ENCODE results near the gene ZMYND8. TPM values are rescaled to one million over a fixed set of nuclear protein-coding genes. Genes with fewer than 3 reads are reported as not detected.

ZMYND8 gene
- total RNA-seq, 1 donor from 2014 or later: 52.3 TPM

DNA sequence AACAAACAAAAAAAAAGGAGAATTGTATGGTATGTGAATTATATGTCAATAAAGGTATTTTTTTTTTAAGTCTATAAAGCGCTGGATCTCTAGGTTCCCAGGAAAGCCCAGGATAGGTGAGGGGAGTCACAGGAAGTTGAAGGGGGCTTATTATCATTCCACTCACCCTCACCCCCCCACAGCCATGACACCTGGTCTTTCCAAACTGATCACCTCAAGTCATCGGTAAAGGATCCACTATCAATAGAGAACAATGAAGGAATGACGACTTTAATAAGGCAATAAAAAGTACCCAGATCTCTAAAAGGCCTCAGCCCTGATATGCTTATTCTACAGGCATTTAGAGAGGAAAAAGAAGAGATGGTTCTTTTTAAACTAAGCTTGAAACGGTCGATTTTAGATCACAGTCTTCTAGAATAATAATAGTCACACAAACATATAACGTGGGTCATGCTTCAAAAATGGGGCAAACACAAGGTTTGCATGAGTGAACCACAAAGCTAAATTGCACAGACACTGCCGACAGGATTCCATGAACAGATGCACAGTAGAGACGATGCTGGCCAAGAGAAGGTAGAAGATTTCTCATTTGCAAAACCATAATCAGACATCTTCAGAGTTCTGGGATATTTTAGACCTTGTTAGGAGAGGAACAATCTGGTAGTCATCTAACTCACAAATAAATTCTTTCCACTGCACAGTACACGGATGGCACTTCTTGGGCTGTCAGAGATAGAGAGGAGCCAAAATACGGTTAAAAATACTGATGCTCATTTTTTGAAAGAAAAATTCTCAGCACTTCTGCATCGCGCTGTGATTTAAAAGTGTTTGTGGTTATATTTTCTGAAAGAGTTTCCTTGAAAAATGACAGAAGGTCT, 21.0 kb downstream of the ZMYND8 start:
- intact Hi-C loops (cut with micrococcal nuclease): loop anchor here (2.0 kb wide), 1 partner anchor 15 kb away; no protein-coding TSS in a partner anchor

- intact Hi-C loops (cut with micrococcal nuclease): loop anchor here (2.0 kb wide), 1 partner anchor 17 kb away; no protein-coding TSS in a partner anchor
Observed at GRCh38 chr20:47334022-47334551, 22.4 kb downstream of the ZMYND8 start.

GRCh38 chr20:47332381-47333206, 23.9 kb downstream of the ZMYND8 start:
- intact Hi-C loops (cut with micrococcal nuclease): no loop called here

GRCh38 chr20:47330933-47331708, 25.4 kb downstream of the ZMYND8 start:
- intact Hi-C loops (cut with micrococcal nuclease): no loop called here

DNA sequence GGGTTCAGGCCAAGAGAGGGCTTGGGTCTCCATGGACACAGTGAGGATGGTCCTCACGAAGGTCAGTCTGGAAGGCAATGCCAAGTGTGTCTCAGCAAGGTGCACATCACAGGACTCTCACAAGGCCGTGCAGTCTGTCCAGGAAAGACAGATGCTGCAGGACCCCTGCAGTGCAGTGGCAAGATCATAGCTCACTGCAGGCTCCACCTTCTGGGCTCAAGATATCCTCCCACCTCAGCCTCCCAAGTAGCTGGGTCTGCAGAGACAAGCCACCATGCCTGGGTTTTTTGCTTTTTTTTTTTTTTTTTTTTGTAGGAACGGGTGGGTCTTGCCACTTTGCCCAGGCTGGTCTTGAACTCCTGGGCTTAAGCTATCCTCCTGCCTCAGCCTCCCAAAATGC, 26.4 kb downstream of the ZMYND8 start:
- intact Hi-C loops (cut with micrococcal nuclease): no loop called here

- intact Hi-C loops (cut with micrococcal nuclease): no loop called here
Observed at GRCh38 chr20:47328129-47328528, 28.4 kb downstream of the ZMYND8 start.

DNA sequence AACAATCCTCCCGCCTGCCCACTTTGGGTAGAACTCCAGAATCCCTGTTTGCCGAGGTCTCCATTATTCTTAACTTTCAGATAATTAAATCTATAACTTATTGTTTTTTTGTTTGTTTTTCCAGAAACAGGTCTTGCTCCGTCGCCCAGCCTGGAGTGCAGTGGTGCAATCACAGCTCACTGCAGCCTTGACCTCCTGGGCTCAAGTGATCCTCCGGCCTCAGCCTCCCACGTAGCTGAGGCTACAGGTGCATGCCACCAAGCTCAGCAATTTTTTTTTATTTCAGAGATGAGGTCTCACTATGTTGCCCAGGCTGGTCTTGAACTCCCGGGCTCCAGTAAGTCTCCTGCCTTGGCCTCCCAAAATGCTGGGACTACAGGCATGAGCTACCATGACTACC, 28.8 kb downstream of the ZMYND8 start:
- intact Hi-C loops (cut with micrococcal nuclease): no loop called here

GRCh38 chr20:47326658-47327268, 29.7 kb downstream of the ZMYND8 start:
- intact Hi-C loops (cut with micrococcal nuclease): no loop called here

GRCh38 chr20:47325242-47325641, 31.3 kb downstream of the ZMYND8 start:
- intact Hi-C loops (cut with micrococcal nuclease): no loop called here

- intact Hi-C loops (cut with micrococcal nuclease): no loop called here
Observed at GRCh38 chr20:47320990-47321805, 35.3 kb downstream of the ZMYND8 start.

DNA sequence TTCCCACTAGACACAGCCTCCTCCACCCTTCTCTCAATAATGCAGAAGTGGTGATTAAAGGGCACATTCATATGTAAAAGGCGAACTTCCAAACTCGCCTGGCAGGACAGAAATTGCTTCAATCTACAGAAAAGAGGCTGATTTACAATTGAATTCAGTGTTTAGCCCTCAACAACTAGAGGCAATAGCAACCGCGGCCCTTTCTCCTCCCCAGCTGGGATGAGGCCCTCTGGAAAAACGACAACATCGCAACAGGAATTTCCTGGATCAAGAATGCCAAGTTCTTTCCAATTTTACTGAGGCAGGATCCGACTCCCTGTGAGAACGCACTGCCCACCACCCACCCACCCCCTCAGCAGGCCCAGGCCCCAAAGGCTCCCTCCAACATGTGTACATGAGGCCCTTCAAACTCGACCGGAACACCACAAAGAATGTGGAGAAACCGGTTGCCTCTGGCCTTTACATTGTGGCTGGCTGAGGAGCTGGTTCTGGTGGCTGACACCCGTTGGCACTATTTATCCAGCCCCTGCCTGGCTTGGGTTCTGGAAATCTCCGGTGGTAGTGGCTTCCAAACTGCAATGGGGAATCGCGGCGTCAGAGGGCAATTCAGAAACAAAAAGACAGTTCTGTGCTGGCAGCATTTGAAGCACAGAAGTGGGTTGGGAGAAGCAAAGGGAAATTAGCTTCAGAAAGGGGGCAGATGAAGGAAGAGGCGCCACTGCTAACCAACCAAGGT, 36.8 kb downstream of the ZMYND8 start:
- intact Hi-C loops (cut with micrococcal nuclease): loop anchor here (5.0 kb wide), 1 partner anchor 47 kb away; no protein-coding TSS in a partner anchor

DNA sequence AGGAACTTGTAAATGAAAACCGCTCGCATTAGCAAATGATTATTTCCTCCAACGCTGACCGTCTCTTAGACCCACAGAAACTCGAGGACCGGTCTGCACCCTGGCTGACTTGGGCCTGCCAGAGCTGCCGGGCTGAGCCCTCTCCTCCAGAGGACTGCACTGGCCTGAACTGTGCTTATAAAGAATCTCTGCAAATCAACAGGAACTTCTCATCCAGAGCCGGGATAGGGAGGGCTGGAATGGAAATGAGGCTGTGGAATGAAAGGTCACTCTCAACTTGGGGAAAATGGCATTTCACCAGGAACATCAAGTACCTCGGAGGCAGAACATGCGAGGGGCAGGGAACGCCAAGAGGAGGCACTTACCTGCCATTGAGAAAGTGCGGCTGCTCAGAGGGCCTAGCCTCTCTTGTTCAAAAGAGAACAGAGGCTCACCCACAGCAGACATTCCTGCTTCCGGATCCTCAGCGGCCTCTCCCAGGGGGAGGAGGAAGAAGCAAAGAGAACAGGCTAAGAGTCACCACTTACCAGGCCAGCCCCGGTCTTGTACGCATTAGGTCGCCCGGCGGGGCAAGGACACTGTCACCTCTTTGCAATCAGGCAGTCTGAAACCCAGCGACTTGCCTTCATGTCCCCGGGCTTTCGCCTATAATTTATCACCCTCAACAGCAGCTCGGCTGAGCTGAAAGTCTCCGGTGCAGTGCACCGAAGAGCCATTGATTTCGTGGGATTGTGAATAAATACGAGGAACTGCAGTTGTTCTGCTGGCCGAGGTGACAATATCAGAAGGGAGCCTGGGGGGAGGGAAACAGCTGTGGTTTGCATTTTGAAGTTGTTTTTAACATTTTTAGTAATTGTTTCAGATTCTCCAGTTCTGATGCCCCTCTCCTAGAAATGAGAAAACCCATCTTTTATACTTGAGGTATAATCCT, 37.6 kb downstream of the ZMYND8 start:
- intact Hi-C loops (cut with micrococcal nuclease): loop anchor here (5.0 kb wide), 1 partner anchor 47 kb away; no protein-coding TSS in a partner anchor

DNA sequence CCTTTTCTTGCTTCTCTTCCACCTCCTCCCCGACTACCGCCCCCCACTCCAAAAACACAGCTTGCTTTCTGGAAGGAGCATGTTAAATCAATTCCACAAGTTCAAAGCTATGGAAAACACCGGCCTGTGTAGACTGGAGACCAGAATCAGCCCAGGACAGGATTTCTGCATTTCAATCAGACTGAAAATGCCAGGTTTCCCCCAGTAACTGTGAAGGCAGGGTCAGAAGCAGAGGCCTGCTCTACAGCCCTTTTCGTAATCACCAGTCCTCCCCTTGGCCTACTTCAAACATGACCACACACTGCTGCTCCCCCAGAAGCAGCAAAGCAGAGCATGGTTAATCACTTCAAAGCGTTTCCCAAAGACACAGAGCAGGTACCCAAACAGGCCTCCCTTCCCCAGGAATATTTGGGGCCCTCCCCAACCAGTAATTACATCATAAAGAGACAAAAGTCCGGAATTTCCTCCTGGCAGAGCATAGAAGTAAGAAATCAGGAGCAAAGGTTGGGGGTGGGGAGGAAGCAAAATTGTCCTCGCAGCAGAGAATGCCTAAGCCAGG, 38.4 kb downstream of the ZMYND8 start:
- intact Hi-C loops (cut with micrococcal nuclease): loop anchor here (5.0 kb wide), 1 partner anchor 46 kb away; no protein-coding TSS in a partner anchor

GRCh38 chr20:47317127-47317895, 39.2 kb downstream of the ZMYND8 start:
- intact Hi-C loops (cut with micrococcal nuclease): loop anchor here (2.0 to 5.0 kb wide), 2 partner anchors 39 to 45 kb away; partner anchors contain the start of gene ZMYND8

DNA sequence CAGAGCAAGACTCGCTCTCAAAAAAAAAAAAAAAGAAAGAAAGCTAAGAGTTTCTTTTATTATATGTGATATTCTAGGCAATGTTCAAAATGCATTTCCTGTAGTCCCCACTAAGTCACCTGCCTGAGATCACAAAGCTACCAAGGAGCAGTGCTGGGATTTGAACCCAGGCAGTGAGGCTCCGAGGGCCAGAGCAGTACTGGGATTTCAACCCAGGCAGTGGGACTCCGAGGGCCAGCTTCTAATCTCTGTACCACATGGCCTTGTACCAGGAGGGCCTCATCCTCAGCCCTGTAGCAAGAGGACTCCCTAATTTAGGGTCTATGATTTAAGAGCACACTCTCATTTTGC, 39.7 kb downstream of the ZMYND8 start:
- intact Hi-C loops (cut with micrococcal nuclease): loop anchor here (2.0 to 5.0 kb wide), 2 partner anchors 40 to 44 kb away; partner anchors contain the start of gene ZMYND8

DNA sequence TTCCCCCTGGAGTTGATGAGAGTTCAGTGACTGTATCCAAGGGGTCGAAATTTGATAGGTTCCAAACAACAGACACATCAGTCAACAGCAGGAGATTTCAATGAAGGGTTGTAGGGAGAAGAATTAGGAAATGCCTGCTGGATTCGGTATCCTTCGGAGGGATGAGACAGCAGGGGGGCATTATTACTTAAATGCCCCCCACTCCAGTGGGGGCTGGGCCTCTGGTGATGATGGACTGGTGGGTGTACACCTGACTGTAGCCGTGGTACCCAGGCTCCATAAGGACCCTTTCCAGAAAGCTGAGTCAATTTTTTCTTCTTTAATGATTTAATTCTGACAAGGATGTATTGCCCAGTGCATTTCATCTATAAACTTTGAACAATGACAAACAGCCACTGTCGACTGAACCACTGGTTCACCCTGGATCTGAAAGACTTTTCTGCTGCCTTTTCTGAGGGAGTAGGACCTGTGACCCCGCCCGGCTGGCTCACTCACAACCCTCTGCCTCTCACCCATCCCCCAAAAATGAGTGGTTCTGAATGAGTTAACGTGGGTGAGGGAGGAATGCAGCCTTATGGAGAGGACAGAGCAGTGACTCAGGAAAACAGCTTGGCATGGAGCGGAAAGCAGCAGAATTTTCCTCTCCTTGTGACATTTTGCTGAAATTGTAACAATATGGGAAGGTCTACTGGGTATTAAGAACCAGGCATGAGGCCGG, 41.0 kb downstream of the ZMYND8 start:
- intact Hi-C loops (cut with micrococcal nuclease): loop anchor here (2.0 to 5.0 kb wide), 2 partner anchors 41 to 43 kb away; partner anchors contain the start of gene ZMYND8
